ENCODE data around the gene CHST6.
"Not testable (repeated sequence)": the region's sequence is repeated elsewhere in the genome, so short reads cannot be mapped to it uniquely, and the experiment has no call there.

Gene CHST6

DNA sequence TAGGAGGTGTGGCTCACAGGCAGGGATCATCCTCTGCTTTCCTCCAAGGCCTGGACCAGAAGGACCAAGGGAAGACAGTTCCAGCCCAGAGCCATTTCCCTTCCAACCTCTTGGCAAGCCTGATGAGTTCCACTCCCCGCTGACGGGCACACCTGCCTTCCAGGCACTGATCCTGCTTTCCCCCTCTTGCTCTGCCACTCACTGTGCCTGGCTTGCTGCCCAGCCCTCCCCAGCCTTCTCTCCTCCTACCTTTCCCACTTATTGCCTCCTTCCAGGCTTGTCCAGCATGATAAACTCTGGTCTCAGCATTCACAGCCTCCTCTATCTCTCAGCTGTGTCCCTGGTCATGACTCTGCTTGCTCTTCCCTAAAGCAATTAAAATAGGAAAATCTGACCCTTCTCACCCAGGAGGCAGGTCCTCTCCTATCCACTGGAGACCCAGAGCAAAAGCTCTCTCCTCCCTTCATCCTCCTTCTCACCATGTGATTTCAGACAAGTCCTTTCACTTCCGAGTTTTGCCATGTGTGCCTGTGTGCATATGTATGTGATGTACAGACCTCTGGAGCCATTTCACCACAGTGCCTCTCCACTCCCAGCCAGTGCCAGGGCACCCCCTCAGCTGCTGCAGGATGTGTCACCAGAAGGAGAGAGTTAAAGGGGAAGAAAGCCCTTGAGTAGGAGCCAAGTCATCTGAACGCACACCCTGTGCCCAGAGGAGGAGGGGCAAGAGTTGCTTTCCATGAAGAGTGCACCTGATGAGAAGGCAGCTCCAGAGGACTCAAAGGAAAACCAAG is 17.4 kb downstream of the CHST6 start:
- in situ Hi-C loops (cut with MboI; ENCODE audit: low sequenced_read_pairs): no loop called here

DNA sequence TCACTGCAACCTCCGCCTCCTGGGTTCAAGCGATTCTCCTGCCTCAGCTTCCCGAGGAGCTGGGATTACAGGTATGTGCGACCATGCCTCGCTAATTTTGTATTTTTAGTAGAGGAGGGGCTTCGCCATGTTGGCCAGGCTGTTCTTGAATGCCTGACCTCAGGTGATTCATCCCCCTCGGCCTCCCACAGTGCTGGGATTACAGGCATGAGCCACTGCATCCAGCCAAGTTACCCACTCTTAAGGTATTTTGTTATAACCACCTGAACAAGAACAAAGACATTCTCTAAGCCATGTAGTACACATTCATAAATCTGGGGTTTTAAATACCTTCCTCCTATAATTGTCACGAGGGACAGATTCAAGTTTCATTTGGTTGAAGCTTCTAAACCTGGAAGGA is 18.4 kb downstream of the CHST6 start:
- in situ Hi-C loops (cut with MboI; ENCODE audit: low sequenced_read_pairs): no loop called here

DNA sequence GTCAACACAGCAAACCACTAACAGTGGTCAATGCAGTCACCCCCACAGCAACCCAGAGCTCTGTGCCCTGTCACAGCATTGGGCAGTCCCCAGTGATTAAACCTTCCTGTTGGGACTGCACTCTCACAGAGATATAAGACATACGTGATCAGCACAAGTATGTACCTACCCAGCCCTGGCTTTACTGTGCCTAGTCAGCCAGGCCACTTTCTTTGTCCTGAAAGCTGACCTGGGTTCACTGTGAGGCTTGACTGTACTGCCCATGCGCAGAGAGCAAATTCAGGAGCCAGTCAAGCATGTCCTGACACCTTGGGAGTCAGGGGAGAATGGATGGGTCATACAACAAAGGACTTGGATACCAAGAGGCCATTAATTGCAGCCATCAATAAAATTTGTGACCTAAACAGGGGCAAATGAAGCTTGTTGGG is 19.8 kb downstream of the CHST6 start:
- in situ Hi-C loops (cut with MboI; ENCODE audit: low sequenced_read_pairs): no loop called here

DNA sequence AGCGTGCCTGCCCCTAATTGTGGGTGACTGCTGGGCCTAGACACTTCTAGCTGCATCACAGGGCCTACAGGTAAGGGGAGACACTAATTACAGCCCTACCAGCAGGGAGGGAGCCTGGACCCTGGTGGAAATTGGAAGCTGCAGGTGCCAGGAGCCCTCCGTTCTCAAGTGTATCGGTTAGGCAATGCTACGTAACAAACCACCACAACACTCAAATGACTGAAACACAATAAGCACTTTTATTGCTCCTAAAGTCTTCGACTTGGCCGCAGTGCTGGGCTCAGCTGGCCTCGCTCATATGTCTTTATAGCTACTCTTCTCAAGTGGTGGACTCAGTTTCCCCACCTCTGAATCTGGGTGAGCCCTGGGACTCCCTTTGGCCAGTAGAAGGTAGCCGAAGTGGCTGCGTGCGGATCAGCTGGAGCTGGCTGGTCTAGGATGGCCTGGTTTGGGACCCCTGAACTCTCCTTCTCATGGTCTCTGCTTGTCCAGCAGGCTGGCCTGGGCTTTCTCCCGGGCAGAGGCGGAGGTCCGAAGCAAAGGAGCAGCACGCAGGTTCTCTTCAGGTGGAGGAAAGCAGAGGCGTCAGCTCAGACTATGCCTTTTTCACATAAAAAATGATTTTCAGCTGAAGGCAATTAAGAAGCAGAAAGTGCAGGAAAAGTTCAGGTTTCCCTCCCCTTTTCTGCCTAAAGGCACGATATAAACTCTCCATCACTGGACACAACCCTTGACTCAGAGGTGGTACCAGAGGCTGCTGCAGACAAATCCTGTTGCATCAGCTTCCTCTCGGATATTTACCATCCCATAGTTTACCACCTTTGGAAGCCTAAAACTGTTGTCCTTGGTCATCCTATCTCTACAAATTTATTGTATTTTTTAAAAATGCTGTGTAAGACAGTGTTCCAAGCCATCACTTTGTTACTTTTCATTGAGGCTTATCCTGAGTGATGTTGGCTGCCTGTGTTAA is 22.0 kb downstream of the CHST6 start:
- in situ Hi-C loops (cut with MboI; ENCODE audit: low sequenced_read_pairs): no loop called here

DNA sequence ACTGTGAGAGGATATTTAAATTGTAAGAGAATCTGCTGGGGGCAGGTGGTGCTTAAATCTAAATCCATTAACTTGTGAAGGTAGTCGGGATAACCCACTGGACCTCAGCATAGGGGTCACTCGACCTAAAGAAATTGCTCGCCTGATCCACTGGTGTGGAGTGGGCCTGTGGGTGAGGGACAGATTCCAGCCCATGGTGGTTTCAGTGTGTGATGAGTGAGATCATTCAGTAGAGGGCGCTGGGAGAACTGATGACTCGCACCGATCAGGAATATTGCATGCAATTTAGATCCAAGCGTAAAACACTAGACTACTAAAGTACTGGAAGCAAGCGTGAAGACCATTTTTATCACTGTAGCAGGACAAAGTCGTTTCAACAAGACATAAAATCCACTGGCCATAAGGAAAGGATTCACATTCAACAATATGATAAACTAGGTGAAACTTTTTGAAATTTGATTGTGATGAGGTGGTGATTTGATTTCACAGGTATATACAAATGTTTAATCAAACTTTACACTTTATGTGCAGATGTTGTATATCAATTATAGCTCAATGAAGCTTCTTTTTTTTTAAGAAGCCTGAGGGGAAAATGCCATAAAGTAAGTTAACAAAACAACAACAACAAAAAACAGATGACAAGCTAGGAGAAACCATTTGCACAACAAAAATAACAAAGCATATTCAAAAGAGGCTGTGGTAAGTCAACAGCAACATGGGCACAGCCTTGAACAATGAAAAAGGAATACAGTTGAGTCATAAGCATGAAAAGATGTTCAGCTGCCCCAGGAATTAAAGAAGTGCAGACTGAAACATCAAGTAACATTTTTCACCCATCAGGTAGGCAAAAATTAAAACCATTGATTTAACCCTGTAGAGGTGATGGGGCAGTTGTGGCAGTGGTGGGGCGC is 23.3 kb downstream of the CHST6 start:
- in situ Hi-C loops (cut with MboI; ENCODE audit: low sequenced_read_pairs): no loop called here

DNA sequence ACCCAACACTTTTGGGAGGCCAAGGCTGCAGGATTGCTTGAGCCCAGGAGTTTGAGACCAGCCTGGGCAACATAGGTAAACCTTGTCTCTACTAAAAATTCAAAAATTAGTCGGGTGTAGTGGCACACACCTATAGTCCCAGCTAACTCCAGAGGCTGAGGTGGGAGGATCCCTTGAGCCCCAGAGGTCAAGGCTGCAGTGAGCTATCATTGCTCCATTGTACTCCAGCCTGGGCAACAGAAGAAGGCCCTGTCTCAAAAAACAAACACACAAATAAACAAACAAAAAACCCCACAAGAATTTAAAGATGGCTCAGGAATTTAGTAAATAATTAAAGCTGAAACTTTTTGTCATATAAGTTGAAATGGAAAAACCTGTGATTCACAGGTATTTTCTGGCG is 28.5 kb downstream of the CHST6 start:
- in situ Hi-C loops (cut with MboI; ENCODE audit: low sequenced_read_pairs): no loop called here

DNA sequence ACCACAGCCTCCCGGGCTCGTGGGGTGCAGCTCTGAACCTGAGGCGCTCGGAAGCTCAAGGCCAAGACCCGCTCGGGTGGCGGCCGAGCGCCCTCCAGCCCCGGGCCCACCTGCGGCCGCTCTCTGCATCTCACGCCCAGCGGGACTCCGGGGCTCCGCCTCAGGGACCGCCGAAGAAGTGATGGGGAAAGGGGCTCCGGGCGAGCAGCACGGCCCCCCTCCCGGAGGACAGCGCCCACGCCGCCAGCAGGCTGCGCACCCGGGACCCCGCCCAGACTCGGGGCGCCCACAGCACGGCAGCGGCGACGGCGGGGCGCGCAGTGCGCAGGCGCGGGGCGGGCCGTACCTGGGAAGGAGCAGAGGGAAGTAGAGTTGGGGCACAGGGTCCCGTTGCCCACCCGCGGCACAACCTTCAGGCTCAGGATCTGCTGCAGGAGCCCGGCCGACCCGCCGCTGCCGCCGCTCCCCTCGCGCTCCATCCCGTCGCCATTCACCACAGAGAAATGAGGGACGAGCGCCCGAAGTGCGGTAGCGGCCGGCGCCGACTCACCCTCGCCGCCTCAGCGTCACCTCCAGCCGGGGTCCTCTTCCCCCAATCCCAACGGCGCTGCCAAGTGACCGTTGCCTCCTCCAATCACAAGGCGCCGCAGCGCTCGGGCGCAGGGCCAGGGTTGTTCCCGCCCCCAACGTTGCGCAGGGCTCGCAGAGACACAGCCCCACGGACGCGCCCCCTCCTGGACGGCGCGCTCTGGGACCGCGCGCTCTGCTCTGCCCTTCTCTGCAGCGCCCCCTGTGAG is 30.9 kb downstream of the CHST6 start, which contains the start of gene TMEM170A:
TSS of gene TMEM170A (minus strand) at position 568 of the 797 bp plus-strand sequence. CDS start at position 479, 89 bp downstream.
- in situ Hi-C loops (cut with MboI; ENCODE audit: low sequenced_read_pairs): no loop called here

DNA sequence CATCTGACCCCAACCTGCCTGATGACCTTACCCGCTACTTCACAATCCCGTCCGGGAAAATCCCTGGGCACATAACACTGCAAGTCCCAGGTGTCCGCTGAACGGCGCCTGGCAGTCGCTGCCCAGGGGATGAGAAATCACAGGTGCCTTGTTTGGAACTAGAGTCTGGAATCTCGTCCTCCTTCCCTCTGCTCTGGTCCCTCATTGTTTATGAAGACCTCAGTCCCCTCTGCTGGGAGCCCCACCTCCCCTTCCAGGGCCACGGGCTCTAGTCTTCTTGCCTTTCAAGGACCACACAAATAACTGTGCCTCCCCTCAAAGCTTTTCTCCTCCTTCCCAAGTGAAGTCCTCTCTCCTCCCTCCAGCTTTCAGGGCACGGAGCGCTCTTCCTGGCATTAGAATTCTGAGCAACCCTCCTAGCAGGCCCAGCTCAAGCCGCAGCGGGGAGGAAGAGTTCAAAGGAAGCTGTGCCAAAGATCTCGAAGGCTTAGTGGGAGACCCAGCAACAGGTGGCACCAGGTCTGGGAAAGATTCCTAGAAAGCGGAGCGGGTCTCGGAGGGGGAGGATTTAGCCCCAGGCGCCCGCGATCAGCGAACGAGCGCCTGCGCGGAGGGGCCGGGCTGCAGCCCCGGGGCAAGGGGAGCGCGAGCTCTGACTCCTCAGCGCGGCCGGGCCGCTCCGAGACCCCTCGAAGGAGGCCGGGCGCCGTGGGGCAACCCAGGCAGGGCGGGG is 31.7 kb downstream of the CHST6 start:
- in situ Hi-C loops (cut with MboI; ENCODE audit: low sequenced_read_pairs): not testable (repeated sequence)

DNA sequence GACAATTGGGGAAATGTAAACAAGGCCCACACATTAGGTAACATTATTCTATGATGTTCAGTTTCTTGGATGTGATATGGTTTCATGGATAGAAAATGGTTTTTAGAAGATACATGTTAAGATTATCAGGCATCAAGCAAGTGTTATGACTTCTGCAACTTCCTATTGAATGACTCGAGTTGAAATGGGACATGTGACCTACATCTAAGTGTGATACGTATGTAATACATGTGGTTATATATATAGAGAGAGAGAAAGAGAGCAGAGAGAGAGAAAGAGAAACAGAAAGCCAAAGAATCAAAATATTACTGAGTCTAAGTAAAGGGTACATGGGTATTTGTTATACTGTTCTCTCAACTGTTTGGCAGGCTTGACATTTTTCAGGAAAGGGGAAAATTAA is 32.4 kb downstream of the CHST6 start:
- in situ Hi-C loops (cut with MboI; ENCODE audit: low sequenced_read_pairs): no loop called here

DNA sequence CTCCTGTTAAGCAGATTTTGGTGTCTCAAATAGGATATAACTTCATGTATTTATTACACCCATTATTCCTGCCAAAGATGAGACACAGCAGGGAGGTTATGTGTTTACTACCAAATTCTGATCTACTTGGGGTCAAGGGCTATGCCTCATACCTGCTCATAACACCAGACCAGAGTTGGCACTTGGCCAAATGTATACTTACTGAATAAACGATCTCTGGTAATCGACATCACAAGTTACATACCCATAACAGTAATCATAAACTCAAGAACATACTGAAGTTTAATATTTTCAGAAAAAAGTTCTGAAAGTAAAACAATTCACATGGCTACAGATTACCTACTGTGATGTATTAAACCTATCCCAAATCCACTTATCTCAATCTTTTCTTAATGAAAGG is 33.7 kb downstream of the CHST6 start:
- in situ Hi-C loops (cut with MboI; ENCODE audit: low sequenced_read_pairs): no loop called here

DNA sequence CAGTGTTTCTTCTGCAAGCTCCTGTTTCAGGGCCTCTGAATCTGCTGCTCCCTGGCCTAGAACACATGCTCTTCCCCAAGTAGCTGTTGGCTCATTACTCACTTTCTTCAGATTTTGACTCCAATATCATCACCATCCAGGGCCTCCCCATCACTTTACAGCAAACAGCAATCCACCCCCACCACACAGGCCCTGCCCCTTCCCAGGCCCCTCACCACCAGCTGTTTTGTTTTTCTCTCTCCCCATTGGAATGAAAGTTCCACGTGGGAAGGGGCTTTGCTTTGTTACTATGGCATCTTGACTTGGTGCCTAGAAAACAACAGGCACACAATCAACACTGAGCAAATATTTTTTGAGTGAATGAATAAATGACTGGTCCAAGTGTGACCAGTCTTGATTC is 34.8 kb downstream of the CHST6 start:
- in situ Hi-C loops (cut with MboI; ENCODE audit: low sequenced_read_pairs): no loop called here

DNA sequence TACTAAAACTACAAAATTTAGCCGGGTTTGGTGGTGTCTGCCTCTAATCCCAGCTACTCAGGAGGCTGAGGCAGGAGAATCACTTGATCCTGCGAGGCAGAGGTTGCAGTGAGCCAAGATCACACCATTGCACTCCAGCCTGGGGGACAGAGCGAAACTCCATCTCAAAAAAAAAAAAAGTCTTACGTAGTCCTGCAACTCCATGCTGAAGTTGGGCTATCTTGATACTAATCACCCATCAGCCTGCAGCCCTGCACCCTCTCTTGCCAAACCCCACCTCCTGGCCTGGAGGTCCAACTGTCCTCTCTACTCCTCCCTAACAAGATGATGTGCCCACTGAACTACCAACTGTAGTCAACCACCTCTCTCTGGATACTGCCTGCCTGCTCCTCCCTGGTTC is 35.5 kb downstream of the CHST6 start:
- in situ Hi-C loops (cut with MboI; ENCODE audit: low sequenced_read_pairs): no loop called here

DNA sequence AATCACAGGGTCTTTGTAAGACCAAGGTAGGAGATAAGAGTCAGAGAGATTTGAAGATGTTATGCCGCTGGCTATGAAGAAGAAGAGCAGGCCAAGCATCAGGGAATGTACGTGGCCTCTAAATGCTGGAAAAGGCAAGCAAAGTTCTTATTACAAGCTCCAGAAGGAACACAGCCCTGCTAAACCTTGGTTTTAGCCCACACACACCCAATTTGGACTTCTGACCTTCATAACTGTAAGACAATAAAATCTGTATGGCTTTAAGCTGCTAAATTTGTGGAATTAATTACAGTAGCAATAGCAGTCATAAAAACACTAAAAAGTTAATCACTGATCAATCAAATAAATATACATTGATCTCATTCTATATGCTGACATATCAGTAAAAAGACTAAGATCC is 36.8 kb downstream of the CHST6 start:
- in situ Hi-C loops (cut with MboI; ENCODE audit: low sequenced_read_pairs): no loop called here

DNA sequence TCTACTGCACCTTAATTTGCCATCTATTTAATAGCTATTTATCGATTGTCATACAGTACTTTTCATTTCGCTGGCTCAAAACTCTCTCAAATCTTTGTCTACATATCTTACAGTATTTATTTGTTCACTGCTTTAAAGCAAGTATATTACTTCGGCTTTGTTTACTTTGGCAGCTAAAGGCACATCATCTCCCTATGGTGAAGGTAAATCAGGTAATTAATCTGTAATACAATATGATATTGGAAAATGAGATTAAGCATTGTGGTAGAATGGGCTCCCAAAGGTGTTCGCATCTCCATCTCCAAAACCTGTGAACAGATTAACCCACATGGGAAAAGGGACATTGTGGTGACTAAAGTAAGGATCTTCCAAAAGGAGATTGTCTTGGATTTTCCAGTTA is 37.2 kb downstream of the CHST6 start:
- in situ Hi-C loops (cut with MboI; ENCODE audit: low sequenced_read_pairs): no loop called here

DNA sequence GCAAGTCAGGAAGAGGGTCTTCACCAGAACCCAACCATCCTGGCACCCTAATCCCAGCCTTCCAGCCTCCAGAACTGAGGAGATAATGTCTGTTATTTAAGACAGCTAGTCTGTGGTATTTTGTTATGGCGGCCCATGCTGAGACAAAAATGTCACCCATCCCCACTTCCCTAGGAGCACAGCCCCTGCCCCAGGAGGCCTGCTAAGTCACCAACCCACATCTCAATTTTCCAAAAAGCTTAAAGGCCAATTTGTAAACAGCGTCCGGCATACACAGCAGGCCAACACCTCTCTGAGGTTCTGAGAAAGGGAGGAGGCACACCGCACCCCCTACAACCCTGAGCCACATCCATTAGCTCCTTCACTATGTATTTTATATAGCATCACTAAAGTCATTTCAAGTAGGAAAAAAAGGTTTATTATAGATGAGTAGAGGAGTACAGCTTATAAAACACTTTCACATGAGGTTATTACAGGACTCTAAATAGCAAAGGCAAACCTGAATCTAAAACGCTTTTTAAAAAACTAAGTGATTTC is 37.7 kb downstream of the CHST6 start:
- in situ Hi-C loops (cut with MboI; ENCODE audit: low sequenced_read_pairs): no loop called here

DNA sequence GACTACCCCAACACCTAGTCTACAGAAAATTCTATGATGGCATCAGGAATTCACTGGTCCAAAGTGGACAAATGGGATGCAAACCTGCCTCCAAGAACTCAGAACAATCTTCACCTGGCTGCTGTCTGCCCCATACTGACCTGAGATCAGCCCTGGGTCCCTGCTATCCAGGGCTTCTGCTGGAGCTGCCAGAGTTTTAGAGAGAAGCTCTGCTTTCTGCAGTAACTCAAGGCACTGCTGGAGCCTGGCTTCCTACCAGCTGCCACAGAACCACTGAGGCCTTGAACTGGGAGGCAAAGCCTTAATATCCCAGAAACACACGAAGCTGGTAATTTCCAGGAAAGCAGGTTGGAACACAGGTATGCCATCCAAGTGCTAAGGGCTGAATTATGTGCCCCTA is 38.3 kb downstream of the CHST6 start:
- in situ Hi-C loops (cut with MboI; ENCODE audit: low sequenced_read_pairs): no loop called here

DNA sequence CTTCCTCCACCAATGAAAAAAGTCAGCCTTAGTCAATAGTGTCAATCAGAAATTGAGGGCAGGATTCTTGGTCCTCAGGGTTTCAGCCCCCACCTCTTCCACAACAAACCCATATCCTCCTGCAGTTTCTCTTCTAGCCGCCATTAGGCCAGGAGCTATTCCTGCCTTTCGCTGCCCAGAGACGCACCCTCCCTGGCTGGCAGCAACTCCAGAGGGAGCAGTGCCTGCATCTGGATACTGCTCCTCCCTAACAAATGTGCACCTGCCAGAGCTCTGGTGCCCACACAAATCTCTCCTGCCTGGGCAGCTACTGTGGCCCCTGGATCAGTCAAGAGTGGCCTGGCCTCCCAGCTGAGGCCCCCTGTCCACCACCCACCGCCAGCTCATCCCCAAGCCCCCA is 38.8 kb downstream of the CHST6 start:
- in situ Hi-C loops (cut with MboI; ENCODE audit: low sequenced_read_pairs): not testable (repeated sequence)

DNA sequence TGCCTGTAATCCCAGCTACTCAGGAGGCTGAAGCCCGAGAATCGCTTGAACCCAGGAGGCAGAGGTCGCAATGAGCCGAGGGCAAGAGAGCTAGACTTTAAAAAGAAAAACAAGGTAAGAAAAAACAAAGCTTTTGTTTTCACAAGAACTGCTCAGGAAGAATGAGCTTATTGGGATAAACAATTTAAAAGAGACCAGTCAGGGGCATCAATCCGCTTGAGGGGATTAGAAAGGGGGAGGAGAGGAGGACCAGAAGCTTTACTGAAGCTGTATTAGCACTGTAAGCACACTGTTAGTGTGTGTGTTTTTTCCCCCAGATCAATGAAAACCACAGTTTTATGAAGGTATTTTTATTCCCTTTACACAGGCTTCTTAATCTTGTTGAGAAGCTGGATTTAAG is 39.6 kb downstream of the CHST6 start:
- in situ Hi-C loops (cut with MboI; ENCODE audit: low sequenced_read_pairs): no loop called here
